Aorta (tissue), 5 donors: ENCODE data around the gene ASCL5. TPM values are rescaled to one million over a fixed set of nuclear protein-coding genes. Genes with fewer than 3 reads are reported as not detected.

Source experiments
- ATAC-seq: fragments of 200-7000 bp; cut with Tn5 transposase; one replicate; pipeline ENCODE4 v1.9.1; 2022; ENCODE audit warnings: moderate library complexity; ENCODE audit not compliant: low FRiP score
- DNase-seq, 2 donors: peaks; one replicate each; pipeline ENCODE4 v3.0.0-alpha.2; 2020
- H3K27ac ChIP-seq, 2 donors: one replicate each; pipeline ENCODE4 v1.5.1; 2013; ENCODE audit warnings: low read length in 2 of 2, mild to moderate bottlenecking in 2 of 2, moderate library complexity in 2 of 2, control low read depth in 1 of 2, inconsistent platforms in 1 of 2, low read depth in 1 of 2
- H3K27me3 ChIP-seq, 2 donors: one replicate each; pipeline ENCODE4 v1.6.1; 2013; ENCODE audit warnings: control low read depth in 1 of 2, low read length in 1 of 2, mild to moderate bottlenecking in 1 of 2, moderate library complexity in 1 of 2; ENCODE audit not compliant: insufficient read depth in 2 of 2, control insufficient read depth in 1 of 2
- H3K36me3 ChIP-seq, 2 donors: one replicate each; pipeline ENCODE4 v1.6.1; 2013; ENCODE audit warnings: control low read depth in 1 of 2, low read length in 1 of 2, mild to moderate bottlenecking in 1 of 2; ENCODE audit not compliant: insufficient read depth in 2 of 2, control insufficient read depth in 1 of 2
- H3K4me1 ChIP-seq, 2 donors: one replicate each; pipeline ENCODE4 v1.6.1; 2013; ENCODE audit warnings: low read length in 2 of 2, control low read depth in 1 of 2, mild to moderate bottlenecking in 1 of 2, moderate library complexity in 1 of 2; ENCODE audit not compliant: insufficient read depth in 2 of 2, control insufficient read depth in 1 of 2
- H3K4me3 ChIP-seq, 2 donors: one replicate each; pipeline ENCODE4 v1.5.1; 2013; ENCODE audit warnings: low read length in 2 of 2, control low read depth in 1 of 2, mild to moderate bottlenecking in 1 of 2
- H3K9me3 ChIP-seq: one replicate; pipeline ENCODE4 v1.6.1; 2013; ENCODE audit warnings: mild to moderate bottlenecking, low read length; ENCODE audit not compliant: control insufficient read depth
- WGBS, 2 donors: extraction: QIAGEN DNeasy Blood & Tissue Kit; methylation state at CpG; one replicate each; pipeline ENCODE4 v1.1.7; 2013; 5-methylcytosine and 5-hydroxymethylcytosine counted together
- intact Hi-C, 2 donors: fragments of 100-400 bp; cut with DNase I; formaldehyde crosslinking; loops; one replicate each; pipeline versions ENCODE4 v1.14.2 to v1.15.0; 2022
- polyA plus RNA-seq, 2 donors: library from polyadenylated mRNA; stranded (reverse); fragments of 200-250 nt; gene quantifications; one replicate each; pipeline ENCODE4 v1.2.3, GENCODE V29; 2013
- total RNA-seq, 2 donors: library from RNA; stranded (reverse); fragmentation: NEBNext Ultra II Directional; extraction: Animal tissue kit (Norgen Biotek cat#: 25700); gene quantifications; one replicate each; pipeline ENCODE4 v1.2.1, GENCODE V29; 2021
- donor health status: healthy with polysubstance abuse.
- donor health status: Bipolar disorder and iron deficiency.
- donor health status: DM: no; HTN: no; CAD: no.
- donor health status: DM: no; HTN: no; CAD: no.
- donor health status: DM: yes; HTN: yes; CAD: no.

Gene ASCL5
- total and polyA plus RNA-seq, 4 donors: 0.28 TPM; not detected in 3

GRCh38 chr1:201128476-201128875 lies 1.5 kb upstream of the ASCL5 start:
- H3K36me3 ChIP-seq: no peaks in the 10 kb centered on the region
- WGBS, 2 donors: 91 to 94% methylated on average over 9 of the region's 9 CpGs
- peak in 1 of 2 donors; percentile 1 for DNase-seq
- no peaks in the 10 kb centered on the region for H3K4me1 ChIP-seq
- no peak overlapping the region for H3K4me3 ChIP-seq
- H3K9me3 ChIP-seq: no peaks in the 10 kb centered on the region
- no peak overlapping the region for H3K27ac ChIP-seq
- no peaks in the 10 kb centered on the region for H3K27me3 ChIP-seq
- ATAC-seq: no peak
- intact Hi-C loops: no loop called here

- no peaks in the 10 kb centered on the region for H3K4me1 ChIP-seq
- no peaks in the 10 kb centered on the region for H3K27me3 ChIP-seq
- H3K36me3 ChIP-seq: no peaks in the 10 kb centered on the region
- no peaks in the 10 kb centered on the region for H3K9me3 ChIP-seq
- no peak overlapping the region for H3K4me3 ChIP-seq
- no peak for ATAC-seq
- no peak overlapping the region for H3K27ac ChIP-seq
- intact Hi-C loops: no loop called here
- DNase-seq: peak in 1 of 2 donors; percentile 43
- WGBS, 2 donors: 95% methylated on average over 17 of the region's 17 CpGs
Observed at GRCh38 chr1:201127755-201128455, 921 bp upstream of the ASCL5 start.

- ATAC-seq (no peak), DNase-seq (no peak)
- Histone ChIP-seq H3K27ac (no peak overlapping the region), H3K4me3 (no peak overlapping the region), H3K27me3 (no peaks in the 10 kb centered on the region), H3K36me3 (no peaks in the 10 kb centered on the region), H3K9me3 (no peaks in the 10 kb centered on the region), H3K4me1 (no peaks in the 10 kb centered on the region)
- intact Hi-C loops: no loop called here
- WGBS, 2 donors: 59 to 63% methylated on average over 3 of the region's 3 CpGs
Observed at GRCh38 chr1:201126463-201126831, 537 bp downstream of the ASCL5 start.

- intact Hi-C loops: no loop called here
- Histone ChIP-seq H3K9me3 (no peaks in the 10 kb centered on the region), H3K36me3 (no peaks in the 10 kb centered on the region), H3K4me3 (no peak overlapping the region), H3K27me3 (no peaks in the 10 kb centered on the region), H3K4me1 (no peaks in the 10 kb centered on the region), H3K27ac (no peak overlapping the region)
- ATAC-seq (no peak), DNase-seq (no peak)
- WGBS, 2 donors: 48 to 59% methylated on average over 7 of the region's 7 CpGs
Observed at GRCh38 chr1:201125800-201126199, 1.2 kb downstream of the ASCL5 start.

- WGBS, 2 donors: 83 to 90% methylated on average over 9 of the region's 9 CpGs
- intact Hi-C loops: no loop called here
- DNase-seq: no peak
Observed at GRCh38 chr1:201125019-201125418, 2.0 kb downstream of the ASCL5 start.

GRCh38 chr1:201123866-201124265 lies 3.1 kb downstream of the ASCL5 start:
- Histone ChIP-seq H3K9me3 (no peaks in the 10 kb centered on the region), H3K27ac (no peak overlapping the region), H3K4me3 (no peak overlapping the region), H3K36me3 (no peaks in the 10 kb centered on the region), H3K4me1 (no peaks in the 10 kb centered on the region), H3K27me3 (no peaks in the 10 kb centered on the region)
- ATAC-seq: no peak
- intact Hi-C loops: no loop called here
- no peak for DNase-seq
- WGBS, 2 donors: 90 to 97% methylated on average over 1 of the region's 1 CpG

More at GRCh38 chr1:201125019-201125418, 2.0 kb downstream of the ASCL5 start:
- H3K36me3 ChIP-seq: no peaks in the 10 kb centered on the region
- ATAC-seq: no peak
- no peaks in the 10 kb centered on the region for H3K27me3 ChIP-seq
- H3K27ac ChIP-seq: no peak overlapping the region
- H3K4me3 ChIP-seq: no peak overlapping the region
- H3K9me3 ChIP-seq: no peaks in the 10 kb centered on the region
- no peaks in the 10 kb centered on the region for H3K4me1 ChIP-seq

GRCh38 chr1:201122321-201122957 lies 4.5 kb downstream of the ASCL5 start:
- intact Hi-C loops: no loop called here
- no peaks in the 10 kb centered on the region for H3K9me3 ChIP-seq
- WGBS, 2 donors: 83% methylated on average over 10 of the region's 10 CpGs
- no peaks in the 10 kb centered on the region for H3K36me3 ChIP-seq
- ATAC-seq: no peak
- no peak overlapping the region for H3K4me3 ChIP-seq
- H3K4me1 ChIP-seq: no peaks in the 10 kb centered on the region
- no peaks in the 10 kb centered on the region for H3K27me3 ChIP-seq
- DNase-seq: no peak
- no peak overlapping the region for H3K27ac ChIP-seq

GRCh38 chr1:201119206-201120197 lies 7.5 kb downstream of the ASCL5 start:
- intact Hi-C loops: loop anchor here (10.0 kb wide), 2 partner anchors 95 to 495 kb away; partner anchors contain the start of genes KIF14 (in 1 of the 2) and KIF21B (in 1 of the 2)
- DNase-seq (peak in 1 of 2 donors; percentile 55), ATAC-seq (no peak)
- Histone ChIP-seq H3K4me3 (no peak overlapping the region), H3K27me3 (no peaks in the 10 kb centered on the region), H3K9me3 (no peaks in the 10 kb centered on the region), H3K4me1 (no peaks in the 10 kb centered on the region), H3K27ac (no peak overlapping the region), H3K36me3 (no peaks in the 10 kb centered on the region)
- WGBS, 2 donors: 26 to 32% methylated on average over 14 of the region's 14 CpGs
